GM21515 (cell line): ENCODE data around the gene WDR49.
"Not testable (repeated sequence)": the region's sequence is repeated elsewhere in the genome, so short reads cannot be mapped to it uniquely, and the experiment has no call there.

Experiments
- ATAC-seq: cut with Tn5 transposase; IDR thresholded peaks from one replicate; pipeline ENCODE4 v1.9.1; 2021; ENCODE audit not compliant: unreplicated experiment

The WDR49 gene

DNA sequence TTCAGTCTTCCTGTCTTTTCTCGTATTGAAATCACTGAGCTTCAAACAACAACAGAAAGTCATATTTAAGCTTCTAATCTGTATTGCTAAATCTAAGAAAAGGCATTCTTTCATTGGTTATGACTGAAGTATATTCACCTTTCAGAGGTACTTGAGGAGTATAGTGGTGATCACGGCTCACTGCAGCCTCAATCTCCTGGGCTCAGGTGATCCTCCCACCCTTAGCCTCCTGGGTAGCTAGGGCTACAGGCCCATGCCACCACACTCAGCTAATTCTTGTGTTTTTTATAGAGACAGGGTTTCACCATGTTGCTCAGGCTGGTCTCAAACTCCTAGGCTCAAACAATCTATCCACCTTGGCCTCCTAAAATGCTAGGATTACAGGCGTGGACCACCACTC lies 38.7 kb downstream of the WDR49 start:
- no peak for ATAC-seq

DNA sequence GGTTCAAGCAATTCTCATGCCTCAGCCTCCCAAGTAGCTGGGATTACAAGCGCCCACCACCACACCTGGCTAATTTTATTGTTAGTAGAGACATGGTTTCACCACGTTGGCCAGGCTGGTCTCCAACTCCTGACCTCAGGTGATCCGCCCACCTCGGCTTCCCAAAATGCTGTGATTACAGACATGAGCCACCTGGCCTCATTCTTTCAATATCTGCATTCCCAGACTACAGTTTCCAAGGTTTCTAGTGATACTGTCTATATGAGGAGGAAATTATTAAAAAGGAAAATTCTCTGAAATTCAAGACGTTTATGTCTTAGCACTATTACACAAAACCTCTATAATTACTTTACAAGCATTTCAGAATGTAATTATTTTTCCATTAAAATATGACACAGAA lies 39.5 kb downstream of the WDR49 start:
- not testable (repeated sequence) for ATAC-seq

DNA sequence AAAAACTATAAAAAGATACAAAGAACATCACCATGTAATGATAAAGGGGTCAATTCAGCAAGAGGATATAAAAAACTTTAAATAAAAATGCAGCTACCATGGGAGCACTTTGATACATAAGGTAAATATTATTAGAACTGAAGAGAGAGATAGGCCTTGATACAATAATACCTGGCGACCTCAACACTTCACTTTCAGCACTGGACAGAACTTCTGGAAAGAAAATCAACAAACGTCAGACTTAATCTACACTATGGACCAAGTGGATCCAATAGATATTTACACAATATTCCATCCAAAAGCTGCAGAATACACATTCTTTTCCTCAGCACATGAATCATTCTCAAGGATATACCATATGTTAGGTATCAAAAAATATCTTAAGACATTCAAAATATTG lies 42.0 kb downstream of the WDR49 start:
- ATAC-seq: no peak

DNA sequence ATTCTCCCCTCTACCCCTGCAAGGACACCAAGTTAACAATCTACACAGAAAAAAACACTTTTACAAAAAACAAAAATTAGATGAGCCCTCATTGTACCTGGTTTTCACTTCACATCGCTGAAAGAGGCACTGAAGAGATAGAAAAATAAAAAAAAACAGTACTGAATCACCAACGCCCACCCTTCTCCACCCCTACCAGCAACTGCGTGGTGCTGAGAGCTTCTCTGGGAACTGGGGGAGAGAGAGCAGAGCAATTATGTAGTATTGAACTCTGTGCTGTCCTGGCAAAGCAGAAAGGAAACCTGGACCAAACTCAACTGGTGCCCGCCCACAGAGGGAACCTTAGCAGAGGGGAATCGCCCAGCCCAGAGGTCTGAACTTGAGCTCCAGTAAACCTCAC lies 44.6 kb downstream of the WDR49 start:
- no peak for ATAC-seq

DNA sequence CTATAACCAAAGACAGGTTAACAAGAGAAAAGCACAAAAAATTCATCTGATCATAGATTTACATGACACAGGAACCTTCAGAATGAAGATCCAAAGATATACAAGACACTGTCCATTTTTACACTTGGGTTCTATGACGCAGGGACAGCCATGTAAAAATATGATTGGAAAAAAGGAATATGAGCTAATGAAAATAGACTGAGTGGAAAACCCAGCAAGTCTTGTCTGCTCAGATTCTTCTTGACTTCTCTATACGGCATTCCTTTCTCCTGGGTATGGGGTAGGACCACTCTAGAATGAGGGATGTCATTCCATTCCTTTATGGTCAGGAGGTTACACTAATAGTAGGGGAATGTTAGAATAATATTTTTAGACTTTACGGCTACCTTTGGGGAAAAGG lies 46.9 kb downstream of the WDR49 start:
- no peak for ATAC-seq

DNA sequence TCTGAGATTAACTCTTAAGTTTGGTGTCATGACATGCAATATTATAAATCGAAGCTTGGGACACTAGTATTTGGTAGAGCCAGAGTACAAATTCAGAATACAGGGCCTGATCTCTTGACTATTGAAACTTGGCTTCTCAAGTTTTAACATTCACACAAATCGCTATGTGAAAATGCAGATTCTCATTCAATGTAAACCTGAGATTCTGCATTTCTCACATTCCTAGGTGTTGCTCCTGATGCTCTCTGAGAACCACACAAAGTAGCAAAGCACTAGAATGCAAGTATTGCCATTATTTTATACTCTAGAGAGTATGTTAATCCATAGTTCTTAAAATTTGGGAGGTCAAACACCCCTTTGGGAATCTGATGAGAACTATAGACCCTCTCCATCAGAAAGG lies 47.9 kb downstream of the WDR49 start:
- ATAC-seq: no peak

DNA sequence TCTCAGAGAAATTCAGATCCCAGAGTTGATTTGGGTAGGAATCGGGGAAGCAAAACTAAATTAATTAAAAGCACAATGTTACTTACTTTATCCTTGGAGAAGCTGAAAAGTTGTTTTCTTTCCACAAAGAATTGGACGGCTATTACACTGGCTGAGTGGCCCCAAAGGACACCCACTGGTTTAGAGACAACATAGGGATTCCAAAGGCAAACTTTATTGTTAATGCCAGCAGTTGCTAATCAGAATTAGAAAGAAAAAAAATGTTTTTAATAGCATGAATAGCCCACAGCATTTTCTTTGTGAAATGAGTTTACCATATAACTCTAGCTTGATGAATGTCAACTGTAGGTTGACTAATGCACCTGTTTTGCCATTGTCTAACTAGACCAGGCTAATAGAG lies 51.7 kb downstream of the WDR49 start:
- ATAC-seq: no peak

DNA sequence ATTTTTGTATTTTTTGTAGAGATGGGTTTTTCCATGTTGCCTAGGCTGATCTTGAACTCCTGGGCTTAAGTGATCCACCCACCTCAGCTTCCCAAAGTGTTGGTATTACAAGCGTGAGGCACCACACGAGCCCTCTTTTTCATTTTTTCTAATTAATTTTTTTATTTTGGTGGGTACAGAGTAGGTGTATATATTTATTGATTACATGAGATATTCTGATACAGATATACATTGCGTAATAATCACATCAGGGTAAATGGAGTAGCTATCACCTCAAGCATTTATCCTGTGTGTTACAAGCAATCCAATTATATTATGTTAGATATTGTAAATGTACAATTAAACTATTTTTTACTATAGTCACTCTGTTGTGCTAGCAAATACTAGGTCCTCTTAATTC lies 66.1 kb downstream of the WDR49 start:
- ATAC-seq: no peak

DNA sequence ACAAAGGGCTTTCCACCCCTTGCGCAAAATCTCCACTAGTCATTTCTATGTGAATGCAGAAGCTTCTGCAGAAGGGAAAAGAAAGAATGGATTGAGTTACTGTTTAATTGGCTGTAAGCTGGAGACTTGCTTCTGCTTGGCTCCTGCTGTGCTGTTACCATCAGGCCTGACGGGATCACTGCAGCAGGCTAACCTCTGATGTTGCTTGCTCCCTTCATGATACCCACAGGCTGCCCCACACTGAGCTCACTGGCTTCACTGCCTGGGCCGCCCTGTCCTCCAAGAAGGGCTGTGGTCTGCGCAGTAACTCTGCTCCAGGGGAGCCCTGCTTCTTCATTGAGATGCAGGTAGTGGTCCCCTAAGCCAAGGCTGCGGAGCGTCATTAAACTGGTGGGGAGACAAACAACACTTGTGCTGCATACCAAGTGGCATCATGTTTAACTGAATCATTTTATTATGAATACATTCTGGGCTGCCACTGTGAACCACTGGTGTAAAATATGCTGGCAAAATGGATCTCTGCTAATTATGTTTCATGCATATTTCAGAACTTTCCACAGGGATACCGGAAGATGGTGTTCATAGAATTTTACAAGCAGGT lies 78.6 kb downstream of the WDR49 start:
- ATAC-seq: no peak

DNA sequence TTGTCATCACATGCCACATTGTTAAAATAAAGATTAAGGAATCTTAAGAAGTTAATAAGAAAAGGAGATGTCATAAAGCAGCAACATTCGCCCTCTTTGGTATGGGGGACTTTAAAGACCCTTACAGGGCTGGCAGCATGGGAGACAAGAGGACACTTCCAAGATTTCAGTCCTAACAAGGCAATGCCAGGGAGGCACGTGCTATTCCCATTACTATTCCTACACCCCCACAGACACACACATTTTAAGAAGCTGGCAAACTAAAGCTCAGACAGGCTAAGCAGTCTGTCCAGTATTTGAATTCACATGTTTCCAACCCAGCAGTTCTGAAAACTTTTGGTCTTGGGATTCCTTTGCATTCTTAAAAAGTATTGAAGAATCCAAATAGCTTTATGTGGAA lies 80.8 kb downstream of the WDR49 start:
- ATAC-seq: no peak

DNA sequence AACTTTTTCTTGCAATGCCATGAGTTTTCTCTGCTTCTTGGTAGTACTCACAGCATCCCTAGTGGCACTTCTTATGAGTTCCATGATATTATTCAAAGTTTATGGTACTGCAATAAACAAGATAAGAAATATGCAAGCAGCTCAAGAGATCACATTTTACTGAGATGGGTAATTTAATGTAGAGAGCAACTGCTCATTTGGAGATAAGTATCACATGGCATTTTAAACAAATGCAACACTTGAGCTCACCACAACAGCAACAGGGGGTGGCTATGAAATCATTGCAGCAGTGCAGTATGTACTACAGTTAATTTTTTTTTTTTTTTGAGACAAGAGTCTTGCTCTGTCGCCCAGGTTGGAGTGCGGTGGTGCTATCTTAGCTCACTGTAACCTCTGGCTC lies 85.1 kb downstream of the WDR49 start:
- no peak for ATAC-seq

DNA sequence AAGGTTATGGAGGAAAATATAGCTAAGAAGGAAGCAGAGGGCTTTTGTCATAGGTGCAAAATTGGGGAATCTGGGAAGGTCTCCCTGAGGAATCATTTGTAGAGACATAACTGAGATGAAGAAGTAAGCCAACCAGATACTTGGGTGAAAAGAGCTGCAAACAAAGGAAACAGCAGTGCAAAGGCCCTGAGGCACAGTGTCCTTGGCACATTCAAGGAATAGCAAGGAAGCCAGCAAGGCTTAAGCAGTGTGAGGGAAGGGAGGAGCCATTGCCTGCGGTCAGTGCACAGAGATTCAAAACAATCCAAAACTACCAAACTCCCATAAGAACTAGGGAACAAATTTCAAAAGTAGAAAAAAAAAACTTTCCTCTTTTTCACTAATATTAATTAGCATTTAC lies 88.3 kb downstream of the WDR49 start:
- no peak for ATAC-seq

DNA sequence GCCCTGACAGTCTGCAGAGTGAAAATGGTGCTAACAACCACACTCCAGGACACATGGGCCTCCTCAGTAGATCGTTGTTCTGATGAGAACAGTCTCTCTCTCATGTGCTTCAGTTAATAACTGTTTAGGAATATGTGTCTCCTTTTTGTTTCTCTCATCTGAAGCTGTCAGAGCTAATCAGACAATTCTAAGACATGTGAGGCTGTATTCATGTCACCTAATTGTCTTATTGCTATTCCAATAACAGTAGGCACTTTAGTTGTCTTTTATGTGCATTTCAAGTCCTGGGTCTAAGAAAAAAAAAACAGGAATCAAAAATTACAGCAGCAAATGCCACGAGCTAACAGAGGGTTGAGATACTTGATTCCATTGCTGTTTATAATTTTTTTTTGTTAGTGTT lies 89.1 kb downstream of the WDR49 start:
- no peak for ATAC-seq

DNA sequence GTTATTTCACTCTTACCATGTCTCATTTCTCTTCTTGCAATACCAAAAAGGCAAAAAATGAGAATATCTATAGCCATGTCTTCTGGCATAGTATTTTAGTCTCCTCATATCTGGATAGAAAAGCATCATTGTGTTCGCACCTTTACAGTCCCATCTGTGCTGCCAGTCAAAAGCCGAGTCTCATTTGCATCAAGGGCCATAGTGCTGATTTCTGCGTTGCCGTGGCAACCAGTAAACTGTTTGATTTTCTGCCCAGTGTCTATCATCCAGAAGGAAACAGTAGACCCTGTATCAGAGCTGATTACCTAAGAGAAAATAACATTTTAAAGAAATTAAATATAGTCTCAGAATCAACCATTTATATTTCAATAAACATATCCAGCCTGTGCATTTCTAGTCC lies 93.8 kb downstream of the WDR49 start:
- ATAC-seq: no peak

DNA sequence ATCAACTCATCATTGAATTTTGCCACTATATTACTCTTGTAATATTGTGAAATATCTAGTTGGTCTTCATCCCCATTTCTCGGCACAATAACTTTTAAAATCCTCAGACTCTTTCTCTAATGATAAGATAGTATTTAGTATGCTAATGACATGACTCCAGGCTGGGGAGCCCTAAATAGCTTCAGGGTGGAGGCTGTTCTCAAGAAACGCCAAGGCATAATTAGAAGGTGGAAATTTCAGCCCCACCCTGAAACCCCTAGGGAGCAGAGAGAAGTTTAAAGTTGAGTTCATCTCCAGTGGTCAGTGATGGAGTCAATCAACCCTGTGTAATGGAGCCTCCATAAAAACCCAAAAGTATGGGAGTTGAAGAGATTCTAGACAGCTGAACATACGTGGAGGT lies 98.8 kb downstream of the WDR49 start:
- no peak for ATAC-seq

DNA sequence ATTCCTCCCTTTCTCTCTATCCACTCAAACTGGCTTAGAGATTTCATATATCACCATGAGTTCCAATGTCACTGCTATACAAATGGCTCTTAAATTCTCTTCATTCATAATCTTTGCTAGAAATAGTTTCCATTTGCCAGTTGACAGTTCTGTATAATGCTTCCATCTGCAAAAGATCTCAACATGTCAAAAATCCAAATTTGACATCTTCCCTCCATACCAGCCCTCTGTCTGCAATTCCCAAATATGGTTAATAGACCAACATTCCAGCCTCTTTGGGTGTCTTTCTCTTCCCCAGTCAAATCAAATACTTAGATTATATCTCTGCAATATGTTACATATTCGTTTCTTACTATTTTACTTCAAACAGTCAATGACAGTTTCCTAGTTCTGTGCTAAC lies 115.7 kb downstream of the WDR49 start:
- ATAC-seq: no peak

DNA sequence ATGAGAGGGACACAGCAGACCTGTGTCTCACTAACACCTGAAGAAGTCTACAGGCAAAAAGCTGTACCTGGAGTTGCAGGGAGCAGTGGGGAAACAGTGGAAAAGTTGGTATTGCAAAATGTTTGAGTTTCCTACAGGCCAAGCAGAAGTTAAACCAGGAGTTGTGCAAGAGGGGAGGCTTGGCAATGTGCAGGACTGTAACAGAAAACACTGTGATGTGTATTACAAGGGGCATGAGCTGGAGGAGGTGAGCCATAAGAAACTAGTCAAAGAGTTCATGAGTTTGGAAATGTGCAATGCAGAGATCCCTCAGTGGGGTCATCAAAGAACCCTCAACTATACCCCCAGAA lies 132.8 kb downstream of the WDR49 start:
- no peak for ATAC-seq

DNA sequence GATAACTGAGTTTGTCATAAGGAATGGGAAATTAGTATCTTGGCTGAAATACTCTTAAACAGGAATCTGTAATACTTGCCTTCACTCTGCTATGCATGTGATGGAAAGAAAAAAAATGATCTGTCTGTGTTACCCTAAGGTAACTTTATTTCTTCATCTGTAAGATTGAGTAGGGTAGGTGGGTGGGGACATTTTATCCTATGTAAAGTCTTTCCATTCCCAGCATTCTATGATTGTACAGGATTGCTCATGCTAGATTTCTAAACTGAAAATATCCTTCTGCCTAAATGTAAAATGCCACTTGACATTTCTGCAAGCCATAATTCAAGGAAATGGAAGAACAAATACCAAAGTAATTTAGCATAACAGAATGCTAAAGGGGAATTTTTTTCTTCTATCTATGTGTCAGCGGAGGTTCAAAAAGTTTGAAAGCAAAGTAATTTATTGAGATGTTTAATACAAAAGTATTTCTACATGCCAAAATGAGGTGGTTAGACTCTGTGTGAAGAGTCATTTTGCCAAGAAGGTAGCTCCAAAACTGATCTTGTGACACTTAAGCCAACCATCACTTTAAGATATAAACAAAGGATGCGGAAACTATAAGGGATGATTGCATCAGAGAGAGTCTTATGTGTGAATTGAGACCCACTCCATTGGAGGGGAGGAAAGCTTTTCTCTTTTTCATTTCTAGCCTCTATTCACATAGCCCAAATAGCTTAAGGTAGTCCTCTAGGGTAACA lies 133.3 kb downstream of the WDR49 start:
- ATAC-seq: no peak

DNA sequence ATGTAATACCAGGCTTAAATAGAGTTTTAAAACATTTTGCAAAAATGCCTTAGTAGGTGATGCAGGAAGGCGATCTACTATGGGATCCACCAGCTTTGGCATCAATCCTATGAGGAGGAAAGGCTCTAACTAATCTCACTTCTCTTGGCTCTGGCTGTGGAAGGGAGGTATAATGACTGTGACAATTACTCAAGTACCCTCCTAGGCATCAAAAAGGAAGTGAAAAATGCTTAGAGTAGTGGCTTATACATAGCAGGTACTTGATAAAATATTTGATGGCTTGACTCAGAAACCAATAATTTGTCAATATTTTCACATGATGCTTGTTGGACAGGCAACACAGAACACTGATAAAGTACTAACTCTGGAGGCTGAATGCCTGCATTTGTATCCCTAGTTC lies 145.8 kb downstream of the WDR49 start:
- no peak for ATAC-seq

DNA sequence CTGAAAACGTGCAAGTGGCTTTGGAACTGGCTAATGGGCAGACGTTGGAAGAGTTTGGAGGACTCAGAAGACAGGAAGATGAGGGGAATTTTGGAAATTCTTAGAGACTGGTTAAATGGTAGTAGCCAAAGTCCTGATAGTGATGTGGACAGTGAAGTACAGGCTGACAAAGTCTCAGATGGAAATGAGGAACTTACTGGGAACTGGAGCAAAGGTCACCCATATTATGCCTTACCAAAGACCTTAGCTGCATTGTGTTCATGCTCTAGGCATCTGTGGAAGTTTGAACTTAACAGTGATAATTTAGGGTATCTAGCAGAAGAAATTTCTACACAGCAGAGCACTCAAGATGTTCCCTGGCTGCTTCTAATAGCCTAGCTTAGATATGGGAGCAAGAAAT lies 151.3 kb downstream of the WDR49 start:
- ATAC-seq: no peak

DNA sequence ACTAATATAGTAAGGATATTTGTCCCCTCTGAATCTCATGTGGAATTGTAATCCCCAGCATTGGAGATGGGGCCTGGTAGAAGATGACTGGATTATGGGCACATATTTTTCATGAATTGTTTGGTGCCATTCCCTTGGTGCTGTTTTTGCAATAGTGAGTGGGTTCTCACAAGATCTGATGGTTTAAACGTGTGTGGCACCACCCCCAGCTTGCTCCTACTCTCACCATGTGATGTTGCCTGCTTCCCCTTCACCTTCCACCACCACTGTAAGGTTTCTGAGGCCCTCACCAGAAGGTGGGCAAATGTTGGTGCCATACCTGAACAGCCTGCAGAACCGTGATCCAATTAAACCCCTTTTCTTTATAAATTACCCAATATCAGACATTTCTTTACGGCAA lies 151.8 kb downstream of the WDR49 start:
- ATAC-seq: no peak

DNA sequence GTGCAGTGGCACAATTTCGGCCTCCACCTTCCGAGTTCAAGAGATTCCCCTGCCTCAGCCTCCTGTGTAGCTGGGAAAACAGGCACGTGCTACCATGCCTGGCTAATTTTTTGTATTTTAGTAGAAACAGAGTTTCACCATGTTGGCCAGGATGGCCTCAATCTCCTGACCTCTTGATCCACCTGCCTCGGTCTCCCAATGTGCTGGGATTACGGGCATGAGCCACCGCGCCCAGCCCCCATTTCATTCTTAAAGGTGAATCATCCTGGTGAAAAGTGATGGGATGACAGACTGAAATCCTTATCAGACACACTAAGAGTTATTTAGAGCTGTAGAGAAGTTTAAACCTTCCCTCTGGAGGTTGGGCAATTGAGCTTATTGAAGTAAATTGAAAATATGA lies 155.8 kb downstream of the WDR49 start:
- no peak for ATAC-seq

DNA sequence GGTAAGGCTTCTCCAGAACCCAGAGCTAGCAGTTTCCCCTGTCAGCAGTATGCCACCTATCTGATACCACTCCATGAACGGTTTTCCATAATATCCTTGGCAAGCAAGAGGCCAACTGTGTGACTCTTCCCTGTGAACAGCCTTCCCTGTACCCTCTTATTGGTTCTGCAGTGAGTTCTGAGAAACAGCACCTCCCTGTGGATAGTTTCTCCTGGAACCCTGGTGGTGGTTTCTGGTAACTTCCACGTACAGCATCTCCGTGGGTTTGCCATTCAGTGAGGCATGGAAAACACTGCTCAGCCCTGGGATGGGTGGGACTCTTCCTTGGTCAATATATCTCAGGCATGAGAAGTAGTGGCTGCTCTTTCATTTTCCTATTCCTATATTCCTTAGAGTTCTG lies 160.5 kb downstream of the WDR49 start:
- no peak for ATAC-seq
